Activated T-helper 17 cell treated with anti-CD3 and anti-CD28 coated beads, Interleukin-2, amount 50 U/mL, for 72 hours (primary cell): ENCODE measurements around the gene PRKCG. TPM values are rescaled to one million over a fixed set of nuclear protein-coding genes. Genes with fewer than 3 reads are reported as not detected.

Experiments used
- ATAC-seq: fragments of 150-1000 bp; cut with Tn5 transposase; replicated peaks from 2 replicates; pipeline ENCODE4 v1.10.0; 2021; ENCODE audit warnings: mild to moderate bottlenecking, moderate library complexity
- H3K27ac Mint-ChIP-seq: one replicate; pipeline ENCODE4 v1.8.0; 2022; ENCODE audit warnings: mixed read lengths
- H3K27me3 Mint-ChIP-seq: one replicate; pipeline ENCODE4 v1.8.0; 2022; ENCODE audit warnings: mixed read lengths
- H3K36me3 Mint-ChIP-seq: one replicate; pipeline ENCODE4 v1.8.0; 2022; ENCODE audit warnings: low read depth, mild to moderate bottlenecking, mixed read lengths
- H3K4me1 Mint-ChIP-seq: one replicate; pipeline ENCODE4 v1.8.0; 2022; ENCODE audit warnings: mixed read lengths
- H3K4me3 Mint-ChIP-seq: one replicate; pipeline ENCODE4 v1.8.0; 2022; ENCODE audit warnings: mild to moderate bottlenecking, mixed read lengths
- H3K9me3 Mint-ChIP-seq: one replicate; pipeline ENCODE4 v1.8.0; 2022; ENCODE audit warnings: mixed read lengths
- total RNA-seq, 2 donors: library from RNA; stranded (reverse); gene quantifications; one replicate each; pipeline ENCODE4 v1.2.3, GENCODE V29; 2022

PRKCG gene
- total RNA-seq, 2 donors from 2014 or later = not detected

DNA sequence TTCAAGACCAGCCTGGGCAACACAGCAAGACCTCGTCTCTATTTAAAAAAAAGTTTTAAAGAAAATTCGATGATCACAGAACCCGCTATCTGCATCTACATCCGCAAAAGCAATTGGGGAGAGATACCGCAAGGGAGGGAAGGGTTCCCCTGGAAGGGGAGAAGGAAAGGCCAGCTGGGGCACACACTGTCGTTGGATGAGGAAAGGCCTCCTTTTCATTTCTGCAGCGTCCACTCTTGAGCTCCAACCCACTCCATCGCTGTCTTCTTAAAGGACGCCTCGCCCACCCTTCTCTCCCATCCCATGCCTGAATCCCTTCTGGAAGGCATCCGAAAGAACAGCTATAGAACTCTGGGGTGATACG lies 3.2 kb upstream of the PRKCG start:
- H3K27ac Mint-ChIP-seq = no peak overlapping the region
- H3K4me3 Mint-ChIP-seq = no peak overlapping the region
- H3K36me3 Mint-ChIP-seq = peaks cover 31% of the 10 kb centered on the region
- H3K9me3 Mint-ChIP-seq = no peaks in the 10 kb centered on the region
- peaks cover 6% of the 10 kb centered on the region for H3K27me3 Mint-ChIP-seq
- ATAC-seq = no peak
- peaks cover 24% of the 10 kb centered on the region for H3K4me1 Mint-ChIP-seq

DNA sequence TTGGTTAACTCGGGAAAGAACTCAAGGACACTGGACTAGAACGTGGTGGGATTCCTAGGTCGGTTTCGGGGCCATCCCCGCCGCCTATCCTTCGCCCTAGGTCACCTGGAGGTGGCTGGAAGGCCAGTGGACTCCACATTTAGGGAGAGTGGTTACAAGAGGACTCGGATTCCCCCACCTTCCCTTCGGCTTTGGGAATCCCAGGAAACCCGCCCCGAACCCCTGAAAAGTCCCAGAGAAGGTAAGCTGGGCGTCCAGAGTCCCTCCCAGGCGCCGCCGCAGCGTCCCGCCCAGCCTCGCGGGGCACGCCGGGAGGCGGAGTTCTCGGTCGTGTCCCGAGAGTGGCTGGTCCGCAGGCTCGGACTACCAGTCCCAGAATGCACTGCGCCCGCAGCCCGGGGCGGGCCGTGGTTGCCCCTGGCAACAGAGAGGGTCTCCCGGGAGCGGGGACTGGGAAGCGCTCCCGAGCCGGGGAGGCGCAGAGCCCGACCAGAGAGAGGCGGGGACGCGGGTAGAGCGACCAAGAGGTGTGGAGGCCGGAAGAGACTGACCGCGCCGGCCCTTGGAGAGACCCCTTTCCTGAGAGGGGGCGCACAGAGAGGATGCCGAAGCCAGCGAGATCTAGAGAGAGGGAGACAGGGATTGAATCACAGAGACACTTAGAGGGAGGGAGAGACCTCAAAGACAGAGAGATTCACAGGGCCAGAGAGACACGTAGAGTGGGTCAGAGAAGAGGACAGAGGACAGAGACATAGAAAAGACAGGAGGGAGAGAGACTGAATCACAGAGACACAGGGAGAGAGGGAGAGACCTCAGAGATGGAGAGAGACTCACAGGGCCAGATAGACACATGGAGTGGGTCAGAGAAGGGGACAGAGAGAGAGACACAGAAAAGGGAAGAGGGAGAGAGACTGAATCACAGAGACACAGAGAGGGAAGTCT lies 2.6 kb upstream of the PRKCG start:
- Mint-ChIP-seq H3K36me3 (peaks cover 27% of the 10 kb centered on the region), H3K4me3 (no peak overlapping the region), H3K4me1 (peaks cover 20% of the 10 kb centered on the region), H3K27me3 (peaks cover 12% of the 10 kb centered on the region), H3K27ac (no peak overlapping the region), H3K9me3 (no peaks in the 10 kb centered on the region)
- ATAC-seq = peak; percentile 93

DNA sequence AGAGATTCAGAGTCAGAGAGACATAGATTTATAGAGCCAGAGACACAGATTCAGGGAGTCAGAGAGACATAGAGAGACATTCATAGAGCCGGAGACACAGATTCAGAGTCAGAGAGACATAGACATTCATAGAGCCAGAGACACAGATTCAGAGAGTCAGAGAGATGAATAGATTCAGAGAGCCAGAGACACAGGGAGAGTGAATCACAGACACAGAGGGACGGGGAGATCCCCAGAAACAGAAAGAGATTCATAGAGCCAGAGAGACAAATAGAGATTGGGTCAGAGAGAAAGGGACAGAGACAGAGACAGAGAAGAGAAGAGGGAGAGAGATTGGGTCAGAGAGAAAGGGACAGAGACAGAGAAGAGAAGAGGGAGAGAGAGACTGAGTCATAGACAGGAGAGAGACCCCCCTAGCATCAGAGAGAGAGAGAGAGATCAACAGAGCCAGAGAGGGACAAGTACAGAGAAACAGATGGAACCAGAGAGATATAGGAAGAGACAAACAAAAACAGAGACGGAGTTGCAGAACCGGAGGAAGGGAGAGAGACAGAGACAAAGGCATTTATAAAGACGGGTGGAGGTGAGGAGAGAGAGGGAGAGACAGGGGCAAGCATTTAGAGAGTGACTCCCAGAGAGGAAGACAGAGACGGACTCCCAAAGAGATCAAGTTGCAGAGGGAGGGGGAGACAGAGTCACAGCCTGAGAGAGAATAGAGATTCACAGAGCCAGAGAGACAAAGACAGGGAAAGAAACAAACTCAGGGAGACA lies 1.1 kb upstream of the PRKCG start:
- H3K36me3 Mint-ChIP-seq = peaks cover 12% of the 10 kb centered on the region
- H3K27me3 Mint-ChIP-seq = peaks cover 17% of the 10 kb centered on the region
- H3K4me1 Mint-ChIP-seq = peaks cover 13% of the 10 kb centered on the region
- peak; percentile 68 for ATAC-seq
- no peaks in the 10 kb centered on the region for H3K9me3 Mint-ChIP-seq
- H3K27ac Mint-ChIP-seq = no peak overlapping the region
- no peak overlapping the region for H3K4me3 Mint-ChIP-seq

DNA sequence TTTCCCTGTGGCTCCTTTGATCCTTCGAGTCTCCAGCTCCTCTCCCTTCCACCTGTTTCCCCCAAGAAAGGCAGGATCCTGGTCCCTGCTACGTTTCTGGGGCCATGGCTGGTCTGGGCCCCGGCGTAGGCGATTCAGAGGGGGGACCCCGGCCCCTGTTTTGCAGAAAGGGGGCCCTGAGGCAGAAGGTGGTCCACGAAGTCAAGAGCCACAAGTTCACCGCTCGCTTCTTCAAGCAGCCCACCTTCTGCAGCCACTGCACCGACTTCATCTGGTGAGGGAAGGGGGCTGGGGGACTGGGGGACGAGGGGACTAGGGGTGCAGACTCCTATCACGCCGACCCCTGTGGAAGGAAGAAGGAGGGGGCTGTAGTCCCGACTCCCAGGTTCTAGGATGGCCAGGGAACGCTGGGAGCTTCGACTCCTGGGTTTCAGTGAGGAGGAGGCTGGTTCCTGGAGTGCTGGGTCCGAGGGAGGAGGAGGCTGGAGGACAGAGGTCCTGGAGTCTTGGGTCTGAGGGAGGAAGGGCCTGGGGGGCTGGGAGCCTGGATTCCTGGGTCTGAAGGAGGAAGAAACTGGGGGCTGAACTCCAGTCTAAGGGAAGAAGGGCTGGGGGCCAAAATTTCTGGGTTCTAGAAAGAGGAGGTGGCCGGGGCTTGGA lies 524 bp downstream of the PRKCG start:
- Mint-ChIP-seq H3K27ac (no peak overlapping the region), H3K36me3 (peaks cover 5% of the 10 kb centered on the region), H3K4me1 (peaks cover 5% of the 10 kb centered on the region), H3K27me3 (peaks cover 17% of the 10 kb centered on the region), H3K9me3 (no peaks in the 10 kb centered on the region), H3K4me3 (no peak overlapping the region)
- ATAC-seq = no peak

DNA sequence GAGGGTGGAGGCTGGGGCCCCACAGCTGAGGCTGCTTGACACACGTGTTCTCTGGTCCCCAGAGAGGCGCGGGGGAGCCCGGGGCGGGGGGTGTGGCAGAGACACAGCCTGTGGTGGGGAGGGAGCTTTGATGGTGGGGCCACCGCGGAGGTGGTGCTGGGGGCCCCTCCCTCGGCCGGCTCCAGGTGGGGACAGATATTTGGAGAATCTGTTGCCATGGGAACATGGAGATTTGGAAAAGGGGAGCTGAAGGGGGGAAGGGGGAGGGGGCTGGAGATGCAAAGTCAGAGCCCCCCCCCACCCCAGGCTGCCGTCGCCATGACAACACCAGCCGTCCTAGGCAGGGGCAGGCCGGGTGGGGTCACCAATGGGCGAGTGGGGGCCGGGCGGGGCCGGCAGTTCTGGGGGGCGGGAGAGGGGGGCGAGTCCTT lies 1.2 kb downstream of the PRKCG start:
- peaks cover 17% of the 10 kb centered on the region for H3K27me3 Mint-ChIP-seq
- peaks cover 5% of the 10 kb centered on the region for H3K36me3 Mint-ChIP-seq
- H3K27ac Mint-ChIP-seq = no peak overlapping the region
- H3K4me1 Mint-ChIP-seq = peaks cover 5% of the 10 kb centered on the region
- H3K9me3 Mint-ChIP-seq = no peaks in the 10 kb centered on the region
- no peak for ATAC-seq
- no peak overlapping the region for H3K4me3 Mint-ChIP-seq

DNA sequence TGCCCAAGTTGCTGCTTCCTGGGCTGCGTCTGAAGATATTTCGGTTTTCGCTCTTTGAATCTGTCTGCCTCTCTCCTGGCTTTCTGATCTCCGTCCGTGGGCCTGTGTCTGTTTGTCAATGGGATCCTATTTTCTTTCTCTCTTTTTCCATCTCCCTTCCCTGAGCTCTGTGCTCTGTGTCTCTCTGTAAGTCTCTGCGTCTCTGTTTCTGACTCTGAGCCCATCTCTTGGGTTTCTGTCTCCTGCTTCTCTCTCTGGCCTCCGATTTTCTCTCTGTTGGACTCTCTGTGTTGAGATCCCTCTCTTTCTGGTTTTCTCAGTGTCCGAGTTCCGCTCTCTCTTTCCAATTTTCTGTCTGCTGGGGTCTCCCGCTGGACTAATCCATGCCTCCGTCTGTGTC lies 1.7 kb downstream of the PRKCG start:
- Mint-ChIP-seq H3K27ac (no peak overlapping the region), H3K4me1 (peaks cover 5% of the 10 kb centered on the region), H3K4me3 (peak overlapping the region; percentile 6), H3K27me3 (peaks cover 17% of the 10 kb centered on the region), H3K36me3 (peaks cover 5% of the 10 kb centered on the region), H3K9me3 (no peaks in the 10 kb centered on the region)
- no peak for ATAC-seq

DNA sequence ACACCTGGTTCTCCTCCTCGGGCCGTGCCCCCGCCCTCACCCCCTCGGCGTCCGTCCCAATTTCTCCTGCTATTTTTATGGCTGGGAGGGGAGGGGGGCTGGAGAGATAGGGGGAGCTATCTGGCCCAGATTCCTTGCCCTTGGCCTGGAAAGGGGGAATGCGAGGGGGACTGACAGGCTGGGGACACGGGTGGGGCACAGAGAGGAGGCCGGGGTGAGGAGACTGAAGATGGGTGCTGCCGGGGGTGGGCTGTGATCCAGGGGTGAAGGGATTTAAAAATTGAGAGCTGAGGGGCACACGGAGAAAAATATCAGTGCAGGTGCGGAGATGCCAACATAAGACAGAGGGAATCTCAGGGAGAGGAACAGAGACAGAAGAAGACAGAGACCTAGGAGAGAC lies 2.3 kb downstream of the PRKCG start:
- Mint-ChIP-seq H3K27ac (no peak overlapping the region), H3K36me3 (peaks cover 5% of the 10 kb centered on the region), H3K27me3 (peaks cover 17% of the 10 kb centered on the region), H3K4me3 (no peak overlapping the region), H3K9me3 (no peaks in the 10 kb centered on the region), H3K4me1 (peaks cover 5% of the 10 kb centered on the region)
- ATAC-seq = no peak

DNA sequence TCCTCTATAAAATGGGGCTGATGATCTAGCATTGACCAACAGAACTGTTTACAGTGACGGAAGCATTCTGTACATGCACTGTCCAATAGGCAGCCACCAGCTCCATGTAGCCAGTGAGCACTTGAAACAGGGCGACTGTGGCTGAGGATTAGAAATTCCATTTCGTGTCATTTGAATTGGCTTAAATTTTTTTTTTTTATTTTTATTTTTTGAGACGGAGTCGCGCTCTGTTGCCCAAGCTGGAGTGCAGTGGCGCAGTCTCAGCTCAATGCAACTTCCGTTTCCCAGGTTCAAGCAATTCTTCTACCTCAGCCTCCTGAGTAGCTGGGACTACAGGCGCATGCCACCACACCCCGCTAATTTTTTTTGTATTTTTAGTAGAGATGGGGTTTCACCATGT lies 3.0 kb downstream of the PRKCG start:
- peaks cover 5% of the 10 kb centered on the region for H3K36me3 Mint-ChIP-seq
- peaks cover 5% of the 10 kb centered on the region for H3K4me1 Mint-ChIP-seq
- no peak overlapping the region for H3K27ac Mint-ChIP-seq
- no peak for ATAC-seq
- H3K27me3 Mint-ChIP-seq = peaks cover 17% of the 10 kb centered on the region
- H3K9me3 Mint-ChIP-seq = no peaks in the 10 kb centered on the region
- no peak overlapping the region for H3K4me3 Mint-ChIP-seq

DNA sequence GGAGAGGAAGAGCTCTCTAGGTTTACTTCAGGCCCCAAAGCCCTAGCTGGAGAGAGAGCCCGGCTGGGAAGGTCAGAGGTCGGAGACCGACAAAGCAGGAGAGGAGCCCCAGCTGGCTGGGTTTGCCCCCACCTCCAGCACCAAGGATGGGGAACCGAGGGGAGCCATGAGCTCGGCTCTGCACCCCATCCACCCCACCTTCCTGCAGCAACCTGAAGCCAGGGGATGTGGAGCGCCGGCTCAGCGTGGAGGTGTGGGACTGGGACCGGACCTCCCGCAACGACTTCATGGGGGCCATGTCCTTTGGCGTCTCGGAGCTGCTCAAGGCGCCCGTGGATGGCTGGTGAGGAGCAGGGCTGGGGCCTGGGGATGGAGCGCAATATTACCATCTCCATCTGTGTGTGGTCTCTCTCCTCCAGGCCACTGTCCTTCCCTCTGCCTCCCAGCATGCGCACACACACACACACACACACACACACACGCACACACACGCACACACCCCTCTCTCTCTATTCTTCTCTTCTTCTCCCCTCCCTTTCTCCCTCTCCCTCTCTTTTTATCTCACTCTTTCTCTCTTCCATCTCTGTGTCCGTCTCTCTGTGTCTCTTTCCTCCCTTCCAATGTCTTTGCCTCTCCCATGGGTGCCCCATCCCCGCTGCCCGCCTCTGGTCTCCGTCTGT lies 10.4 kb downstream of the PRKCG start:
- no peaks in the 10 kb centered on the region for H3K9me3 Mint-ChIP-seq
- ATAC-seq = no peak
- peaks cover 19% of the 10 kb centered on the region for H3K27me3 Mint-ChIP-seq
- no peaks in the 10 kb centered on the region for H3K36me3 Mint-ChIP-seq
- H3K27ac Mint-ChIP-seq = no peak overlapping the region
- H3K4me1 Mint-ChIP-seq = no peaks in the 10 kb centered on the region
- no peak overlapping the region for H3K4me3 Mint-ChIP-seq

DNA sequence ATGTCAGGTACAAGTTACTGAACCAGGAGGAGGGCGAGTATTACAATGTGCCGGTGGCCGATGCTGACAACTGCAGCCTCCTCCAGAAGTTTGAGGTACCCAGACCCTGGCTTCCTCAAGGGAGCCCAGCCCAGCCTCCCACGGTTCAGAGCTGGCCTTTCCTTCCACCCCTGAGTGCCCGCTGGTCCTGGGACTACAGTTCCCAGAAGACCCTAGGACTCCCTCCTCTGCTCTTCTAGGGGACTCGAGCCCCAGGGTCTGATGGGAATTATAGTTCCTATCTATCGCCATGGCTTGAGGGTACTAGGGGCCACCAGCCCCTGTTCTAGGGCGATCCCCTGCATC lies 11.0 kb downstream of the PRKCG start:
- Mint-ChIP-seq H3K36me3 (no peaks in the 10 kb centered on the region), H3K27ac (no peak overlapping the region), H3K4me3 (no peak overlapping the region), H3K9me3 (no peaks in the 10 kb centered on the region), H3K4me1 (no peaks in the 10 kb centered on the region), H3K27me3 (peaks cover 23% of the 10 kb centered on the region)
- no peak for ATAC-seq

DNA sequence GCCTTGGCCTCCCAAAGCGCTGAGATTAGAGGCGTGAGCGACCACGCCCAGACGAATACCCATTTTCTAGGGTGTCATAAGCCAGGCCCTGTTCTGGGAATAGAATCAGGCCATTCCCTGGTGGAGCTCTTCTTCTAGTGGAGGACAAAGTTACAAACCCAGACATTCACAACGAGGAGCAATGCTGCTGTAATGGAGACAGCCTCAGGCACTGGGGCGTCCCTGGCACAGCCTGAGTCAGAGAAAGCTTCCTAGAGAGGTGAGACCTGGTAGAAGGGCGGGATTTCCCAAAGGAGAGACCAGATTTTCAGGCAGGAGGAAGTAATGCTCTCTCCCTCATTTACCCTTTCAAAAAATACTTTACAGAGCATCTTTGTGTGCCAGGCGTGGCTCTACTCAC lies 12.7 kb downstream of the PRKCG start:
- no peak for ATAC-seq
- H3K27ac Mint-ChIP-seq = no peak overlapping the region
- H3K4me3 Mint-ChIP-seq = no peak overlapping the region
- peaks cover 37% of the 10 kb centered on the region for H3K27me3 Mint-ChIP-seq
- peaks cover 5% of the 10 kb centered on the region for H3K4me1 Mint-ChIP-seq
- no peaks in the 10 kb centered on the region for H3K36me3 Mint-ChIP-seq
- H3K9me3 Mint-ChIP-seq = peaks cover 3% of the 10 kb centered on the region

DNA sequence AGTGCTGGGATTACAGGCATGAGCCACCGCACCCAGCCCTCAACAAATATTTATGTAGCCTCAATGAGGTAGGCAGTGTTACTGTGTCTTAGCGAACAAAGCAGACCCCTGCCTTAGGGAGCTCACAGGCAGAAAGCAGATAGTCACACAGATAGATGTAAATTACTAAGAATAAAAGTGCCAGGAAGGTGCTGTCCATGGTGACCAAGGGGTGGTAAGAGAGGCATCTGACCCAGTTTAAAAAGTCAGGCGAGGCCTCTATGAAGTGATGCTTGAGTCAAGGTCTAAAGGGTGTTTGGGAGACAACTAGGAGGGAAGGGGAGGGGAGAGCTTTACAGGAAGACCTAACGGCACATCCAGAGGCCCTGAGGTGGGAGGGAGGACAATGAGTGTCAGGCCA lies 14.7 kb downstream of the PRKCG start:
- Mint-ChIP-seq H3K4me3 (no peak overlapping the region), H3K9me3 (peaks cover 3% of the 10 kb centered on the region), H3K27me3 (peaks cover 40% of the 10 kb centered on the region), H3K4me1 (peaks cover 5% of the 10 kb centered on the region), H3K27ac (no peak overlapping the region), H3K36me3 (no peaks in the 10 kb centered on the region)
- no peak for ATAC-seq

DNA sequence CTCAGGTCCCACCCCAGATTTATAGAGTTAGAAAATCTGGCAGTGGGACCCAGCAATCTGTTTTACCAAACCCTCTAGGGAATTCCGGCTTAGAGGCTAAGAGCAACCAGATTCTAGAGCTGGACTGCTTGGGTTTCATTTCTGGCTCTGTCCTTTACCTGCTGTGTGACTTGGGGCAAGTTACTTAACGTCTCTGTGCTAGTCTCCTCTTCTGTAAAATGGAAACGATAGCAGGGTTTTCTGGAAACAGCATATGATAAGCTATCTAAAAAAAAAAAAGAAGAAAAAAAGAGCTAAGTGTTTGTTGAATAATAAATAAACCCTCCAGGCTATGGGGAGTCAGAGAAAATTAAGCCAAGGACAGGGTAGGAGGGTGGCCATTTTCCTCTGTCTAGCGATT lies 15.5 kb downstream of the PRKCG start:
- Mint-ChIP-seq H3K4me1 (peaks cover 5% of the 10 kb centered on the region), H3K27me3 (peaks cover 38% of the 10 kb centered on the region)
- no peak for ATAC-seq

DNA sequence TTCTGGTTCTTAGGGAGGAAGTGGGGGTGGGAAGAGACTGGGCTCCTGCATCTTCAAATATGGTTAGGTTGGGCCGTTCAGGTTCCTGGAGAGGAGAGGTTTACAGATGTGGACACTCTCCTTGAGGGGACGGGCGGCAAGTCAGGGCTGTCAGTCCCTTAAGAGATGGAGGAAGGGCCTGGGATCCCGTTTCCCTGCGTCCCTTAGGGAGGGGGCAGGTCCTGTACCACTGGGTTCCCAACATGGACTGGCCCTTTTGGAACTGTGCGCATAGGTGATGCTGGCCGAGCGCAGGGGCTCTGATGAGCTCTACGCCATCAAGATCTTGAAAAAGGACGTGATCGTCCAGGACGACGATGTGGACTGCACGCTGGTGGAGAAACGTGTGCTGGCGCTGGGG lies 16.2 kb downstream of the PRKCG start:
- Mint-ChIP-seq H3K4me1 (peaks cover 5% of the 10 kb centered on the region), H3K9me3 (peaks cover 3% of the 10 kb centered on the region), H3K27me3 (peaks cover 38% of the 10 kb centered on the region), H3K36me3 (no peaks in the 10 kb centered on the region), H3K4me3 (no peak overlapping the region), H3K27ac (no peak overlapping the region)
- no peak for ATAC-seq

More for the DNA sequence above, 15.5 kb downstream of the PRKCG start:
- no peak overlapping the region for H3K27ac Mint-ChIP-seq
- H3K4me3 Mint-ChIP-seq = no peak overlapping the region
- H3K9me3 Mint-ChIP-seq = peaks cover 3% of the 10 kb centered on the region
- H3K36me3 Mint-ChIP-seq = no peaks in the 10 kb centered on the region
